K562 (cell line): ENCODE data around the gene ADAMTS2. TPM values are rescaled to one million over a fixed set of nuclear protein-coding genes. Genes with fewer than 3 reads are reported as not detected.

Experiments
- ARHGAP35 ChIP-seq: fragments of 450-650 bp; IDR thresholded peaks from 2 replicates; pipeline ENCODE4 v1.6.1; 2018; ENCODE audit not compliant: partially characterized antibody
- CBFA2T3 ChIP-seq: fragments of 450-650 bp; IDR thresholded peaks from 2 replicates; pipeline ENCODE4 v1.6.1; 2017
- FOXK1 ChIP-seq: sonication (generic); formaldehyde crosslinking; IDR thresholded peaks from 2 replicates; pipeline ENCODE4 v1.8.0; 2022; ENCODE audit warnings: missing genetic modification reagents, mild to moderate bottlenecking, borderline replicate concordance
- HDGF ChIP-seq: fragments of 450-650 bp; IDR thresholded peaks from 2 replicates; pipeline ENCODE4 v1.6.1; 2016
- JUND ChIP-seq, 2 experiments: IDR thresholded peaks; 2 replicates in 1 of 2; 3 replicates in 1 of 2; pipeline ENCODE4 v1.6.1; 2011; ENCODE audit warnings: borderline replicate concordance in 2 of 2, low read depth in 2 of 2, low read length in 2 of 2, improper control_type of control experiment in 1 of 2, missing biosample characterization in 1 of 2, missing genetic modification characterization in 1 of 2, missing genetic modification reagents in 1 of 2
- KLF16 ChIP-seq: IDR thresholded peaks from 2 replicates; pipeline ENCODE4 v1.6.1; 2016; ENCODE audit warnings: antibody characterized with exemption
- NCOA1 ChIP-seq: fragments of 450-650 bp; IDR thresholded peaks from 2 replicates; pipeline ENCODE4 v1.6.1; 2016; ENCODE audit warnings: low read depth
- NCOA6 ChIP-seq: fragments of 450-650 bp; IDR thresholded peaks from 2 replicates; pipeline ENCODE4 v1.6.1; 2017; ENCODE audit warnings: mild to moderate bottlenecking
- NR2F6 ChIP-seq: fragments of 450-650 bp; formaldehyde crosslinking; IDR thresholded peaks from 2 replicates; pipeline ENCODE4 v1.4.0; 2020; ENCODE audit warnings: mild to moderate bottlenecking
- POLR3G ChIP-seq: IDR thresholded peaks from 2 replicates; pipeline ENCODE4 v1.6.1; 2011; ENCODE audit not compliant: insufficient read length, insufficient replicate concordance; ENCODE audit errors: extremely low read depth
- SREBF2 ChIP-seq: sonication (generic); formaldehyde crosslinking; IDR thresholded peaks from 2 replicates; pipeline ENCODE4 v1.4.0; 2020; ENCODE audit warnings: mild to moderate bottlenecking, missing genetic modification reagents
- ZNF431 ChIP-seq: sonication (generic); formaldehyde crosslinking; IDR thresholded peaks from 2 replicates; pipeline ENCODE4 v1.8.0; 2022; ENCODE audit warnings: mild to moderate bottlenecking, missing genetic modification reagents
- ZNF445 ChIP-seq: fragments of 250-450 bp; sonication (Bioruptor Pico); IDR thresholded peaks from 2 replicates; pipeline ENCODE4 v1.4.0; 2020; ENCODE audit warnings: low read depth, mild to moderate bottlenecking, moderate library complexity
- ZNF695 ChIP-seq: fragments of 450-650 bp; formaldehyde crosslinking; IDR thresholded peaks from 2 replicates; pipeline ENCODE4 v1.4.0; 2020; ENCODE audit warnings: mild to moderate bottlenecking, moderate library complexity
- polyA plus RNA-seq, 8 experiments: library from polyadenylated mRNA; depleted of rRNA in 4 of 8; stranded (reverse) in 5 of 8; unstranded in 3 of 8; fragments of >200 nt; fragmentation: Nextera tagmentation in 2 of 8; fragmentation: Illumina TruSeq in 1 of 8; extraction: Ambion mirVana in 2 of 8; extraction: Trizol in 1 of 8; gene quantifications; 2 replicates each; pipeline versions ENCODE4 v1.2.1 to v1.2.3, GENCODE V29; 2011 to 2014; ENCODE audit warnings: inconsistent platforms in 1 of 8, missing spikeins in 1 of 8
- total RNA-seq, 7 experiments: library from RNA; depleted of rRNA in 6 of 7; stranded (reverse); fragments of >200 nt in 6 of 7; fragmentation: Illumina TruSeq in 2 of 7; extraction: Trizol in 2 of 7; gene quantifications; 2 replicates each; pipeline versions ENCODE4 v1.2.1 to v1.2.3, GENCODE V29; 2011 to 2021; ENCODE audit warnings: low replicate concordance in 1 of 7
- TF ChIP-seq, protein P1 (sequence below): fragments of 450-650 bp; formaldehyde crosslinking; IDR thresholded peaks from 2 replicates; pipeline ENCODE4 v1.4.0; 2020; ENCODE audit warnings: mild to moderate bottlenecking, moderate library complexity
- TF ChIP-seq, protein P2 (sequence below): fragments of 250-450 bp; sonication (Bioruptor Pico); IDR thresholded peaks from 2 replicates; pipeline ENCODE4 v1.8.0; 2022; ENCODE audit warnings: moderate library complexity, mild to moderate bottlenecking, inconsistent platforms
- TF ChIP-seq, protein P3 (sequence below): fragments of 250-450 bp; sonication (Bioruptor Pico); IDR thresholded peaks from 2 replicates; pipeline ENCODE4 v1.5.0; 2022; ENCODE audit warnings: mild to moderate bottlenecking
- TF ChIP-seq, protein P4 (sequence below), 2 experiments: fragments of 450-650 bp; conservative IDR thresholded peaks; 2 replicates each; pipeline ENCODE4 v1.6.1; 2017; ENCODE audit warnings: mild to moderate bottlenecking in 2 of 2, moderate library complexity in 2 of 2
- TF ChIP-seq, protein P5 (sequence below): sonication (generic); formaldehyde crosslinking; IDR thresholded peaks from 2 replicates; pipeline ENCODE4 v1.8.0; 2022; ENCODE audit warnings: mild to moderate bottlenecking, missing genetic modification reagents

The ADAMTS2 gene
- total and polyA plus RNA-seq, 9 of the 15 experiments (the other 6 are each of a cell fraction or from before 2014, with no cell fraction given): not detected

DNA sequence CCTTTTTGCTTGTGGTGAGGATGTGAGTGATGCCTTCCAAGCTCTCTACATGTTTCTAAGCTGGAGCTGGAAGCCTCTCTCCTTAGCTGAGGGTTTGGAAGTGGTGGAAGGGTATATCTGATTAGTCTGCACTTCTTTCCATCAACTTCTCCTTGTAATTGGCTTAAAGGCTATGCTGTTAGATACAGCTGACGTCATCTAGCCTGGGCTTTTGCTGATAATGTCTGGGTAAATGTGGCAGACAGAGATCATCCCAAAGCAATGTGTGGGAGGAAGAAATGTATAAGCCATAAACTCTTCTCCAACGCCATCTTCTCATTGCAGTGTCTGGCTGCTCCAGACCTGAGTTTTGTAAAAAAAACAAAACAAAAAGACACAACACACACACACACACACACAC, 255.8 kb downstream of the ADAMTS2 start (continued):
- TF ChIP-seq, protein P1, sequence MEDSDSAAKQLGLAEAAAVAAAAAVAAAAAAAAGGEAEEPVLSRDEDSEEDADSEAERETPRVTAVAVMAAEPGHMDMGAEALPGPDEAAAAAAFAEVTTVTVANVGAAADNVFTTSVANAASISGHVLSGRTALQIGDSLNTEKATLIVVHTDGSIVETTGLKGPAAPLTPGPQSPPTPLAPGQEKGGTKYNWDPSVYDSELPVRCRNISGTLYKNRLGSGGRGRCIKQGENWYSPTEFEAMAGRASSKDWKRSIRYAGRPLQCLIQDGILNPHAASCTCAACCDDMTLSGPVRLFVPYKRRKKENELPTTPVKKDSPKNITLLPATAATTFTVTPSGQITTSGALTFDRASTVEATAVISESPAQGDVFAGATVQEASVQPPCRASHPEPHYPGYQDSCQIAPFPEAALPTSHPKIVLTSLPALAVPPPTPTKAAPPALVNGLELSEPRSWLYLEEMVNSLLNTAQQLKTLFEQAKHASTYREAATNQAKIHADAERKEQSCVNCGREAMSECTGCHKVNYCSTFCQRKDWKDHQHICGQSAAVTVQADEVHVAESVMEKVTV (CRISPR knock-in tag): no peak
- TF ChIP-seq NCOA1 (no peak), POLR3G (no peak), SREBF2 (CRISPR knock-in tag) (no peak), JUND (IDR thresholded peaks at IDR 0.05; ENCODE audit: borderline replicate concordance, low read depth, low read length) (peak; percentile 50; the same call in 1 of the 2 replicates), JUND (tag; IDR thresholded peaks at IDR 0.05; ENCODE audit: borderline replicate concordance, low read depth, low read length) (peak; percentile 80; the same call in 2 of the 3 replicates), ZNF695 (no peak), NR2F6 (no peak), KLF16 (0 out of 2 replicates have a peak, but pooled peaks have one; percentile 11), ZNF431 (no peak), CBFA2T3 (peak; percentile 71), ZNF445 (CRISPR knock-in tag) (no peak), ARHGAP35 (no peak), NCOA6 (no peak), HDGF (no peak), FOXK1 (no peak)
- TF ChIP-seq, protein P2, sequence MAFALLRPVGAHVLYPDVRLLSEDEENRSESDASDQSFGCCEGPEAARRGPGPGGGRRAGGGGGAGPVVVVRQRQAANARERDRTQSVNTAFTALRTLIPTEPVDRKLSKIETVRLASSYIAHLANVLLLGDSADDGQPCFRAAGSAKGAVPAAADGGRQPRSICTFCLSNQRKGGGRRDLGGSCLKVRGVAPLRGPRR (CRISPR knock-in tag): no peak
- TF ChIP-seq, protein P3, sequence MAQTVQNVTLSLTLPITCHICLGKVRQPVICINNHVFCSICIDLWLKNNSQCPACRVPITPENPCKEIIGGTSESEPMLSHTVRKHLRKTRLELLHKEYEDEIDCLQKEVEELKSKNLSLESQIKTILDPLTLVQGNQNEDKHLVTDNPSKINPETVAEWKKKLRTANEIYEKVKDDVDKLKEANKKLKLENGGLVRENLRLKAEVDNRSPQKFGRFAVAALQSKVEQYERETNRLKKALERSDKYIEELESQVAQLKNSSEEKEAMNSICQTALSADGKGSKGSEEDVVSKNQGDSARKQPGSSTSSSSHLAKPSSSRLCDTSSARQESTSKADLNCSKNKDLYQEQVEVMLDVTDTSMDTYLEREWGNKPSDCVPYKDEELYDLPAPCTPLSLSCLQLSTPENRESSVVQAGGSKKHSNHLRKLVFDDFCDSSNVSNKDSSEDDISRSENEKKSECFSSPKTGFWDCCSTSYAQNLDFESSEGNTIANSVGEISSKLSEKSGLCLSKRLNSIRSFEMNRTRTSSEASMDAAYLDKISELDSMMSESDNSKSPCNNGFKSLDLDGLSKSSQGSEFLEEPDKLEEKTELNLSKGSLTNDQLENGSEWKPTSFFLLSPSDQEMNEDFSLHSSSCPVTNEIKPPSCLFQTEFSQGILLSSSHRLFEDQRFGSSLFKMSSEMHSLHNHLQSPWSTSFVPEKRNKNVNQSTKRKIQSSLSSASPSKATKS: no peak
- TF ChIP-seq, protein P4, sequence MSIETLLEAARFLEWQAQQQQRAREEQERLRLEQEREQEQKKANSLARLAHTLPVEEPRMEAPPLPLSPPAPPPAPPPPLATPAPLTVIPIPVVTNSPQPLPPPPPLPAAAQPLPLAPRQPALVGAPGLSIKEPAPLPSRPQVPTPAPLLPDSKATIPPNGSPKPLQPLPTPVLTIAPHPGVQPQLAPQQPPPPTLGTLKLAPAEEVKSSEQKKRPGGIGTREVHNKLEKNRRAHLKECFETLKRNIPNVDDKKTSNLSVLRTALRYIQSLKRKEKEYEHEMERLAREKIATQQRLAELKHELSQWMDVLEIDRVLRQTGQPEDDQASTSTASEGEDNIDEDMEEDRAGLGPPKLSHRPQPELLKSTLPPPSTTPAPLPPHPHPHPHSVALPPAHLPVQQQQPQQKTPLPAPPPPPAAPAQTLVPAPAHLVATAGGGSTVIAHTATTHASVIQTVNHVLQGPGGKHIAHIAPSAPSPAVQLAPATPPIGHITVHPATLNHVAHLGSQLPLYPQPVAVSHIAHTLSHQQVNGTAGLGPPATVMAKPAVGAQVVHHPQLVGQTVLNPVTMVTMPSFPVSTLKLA (conservative IDR thresholded peaks at IDR 0.05): no peak
- TF ChIP-seq, protein P5, sequence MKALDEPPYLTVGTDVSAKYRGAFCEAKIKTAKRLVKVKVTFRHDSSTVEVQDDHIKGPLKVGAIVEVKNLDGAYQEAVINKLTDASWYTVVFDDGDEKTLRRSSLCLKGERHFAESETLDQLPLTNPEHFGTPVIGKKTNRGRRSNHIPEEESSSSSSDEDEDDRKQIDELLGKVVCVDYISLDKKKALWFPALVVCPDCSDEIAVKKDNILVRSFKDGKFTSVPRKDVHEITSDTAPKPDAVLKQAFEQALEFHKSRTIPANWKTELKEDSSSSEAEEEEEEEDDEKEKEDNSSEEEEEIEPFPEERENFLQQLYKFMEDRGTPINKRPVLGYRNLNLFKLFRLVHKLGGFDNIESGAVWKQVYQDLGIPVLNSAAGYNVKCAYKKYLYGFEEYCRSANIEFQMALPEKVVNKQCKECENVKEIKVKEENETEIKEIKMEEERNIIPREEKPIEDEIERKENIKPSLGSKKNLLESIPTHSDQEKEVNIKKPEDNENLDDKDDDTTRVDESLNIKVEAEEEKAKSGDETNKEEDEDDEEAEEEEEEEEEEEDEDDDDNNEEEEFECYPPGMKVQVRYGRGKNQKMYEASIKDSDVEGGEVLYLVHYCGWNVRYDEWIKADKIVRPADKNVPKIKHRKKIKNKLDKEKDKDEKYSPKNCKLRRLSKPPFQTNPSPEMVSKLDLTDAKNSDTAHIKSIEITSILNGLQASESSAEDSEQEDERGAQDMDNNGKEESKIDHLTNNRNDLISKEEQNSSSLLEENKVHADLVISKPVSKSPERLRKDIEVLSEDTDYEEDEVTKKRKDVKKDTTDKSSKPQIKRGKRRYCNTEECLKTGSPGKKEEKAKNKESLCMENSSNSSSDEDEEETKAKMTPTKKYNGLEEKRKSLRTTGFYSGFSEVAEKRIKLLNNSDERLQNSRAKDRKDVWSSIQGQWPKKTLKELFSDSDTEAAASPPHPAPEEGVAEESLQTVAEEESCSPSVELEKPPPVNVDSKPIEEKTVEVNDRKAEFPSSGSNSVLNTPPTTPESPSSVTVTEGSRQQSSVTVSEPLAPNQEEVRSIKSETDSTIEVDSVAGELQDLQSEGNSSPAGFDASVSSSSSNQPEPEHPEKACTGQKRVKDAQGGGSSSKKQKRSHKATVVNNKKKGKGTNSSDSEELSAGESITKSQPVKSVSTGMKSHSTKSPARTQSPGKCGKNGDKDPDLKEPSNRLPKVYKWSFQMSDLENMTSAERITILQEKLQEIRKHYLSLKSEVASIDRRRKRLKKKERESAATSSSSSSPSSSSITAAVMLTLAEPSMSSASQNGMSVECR (CRISPR knock-in tag): no peak
